Measurements from ENCODE around the gene SLC16A1. TPM values are rescaled to one million over a fixed set of nuclear protein-coding genes. Genes with fewer than 3 reads are reported as not detected.

The SLC16A1 gene
- total and polyA plus RNA-seq, 2 experiments from 2014 or later: 231 to 593 TPM

DNA sequence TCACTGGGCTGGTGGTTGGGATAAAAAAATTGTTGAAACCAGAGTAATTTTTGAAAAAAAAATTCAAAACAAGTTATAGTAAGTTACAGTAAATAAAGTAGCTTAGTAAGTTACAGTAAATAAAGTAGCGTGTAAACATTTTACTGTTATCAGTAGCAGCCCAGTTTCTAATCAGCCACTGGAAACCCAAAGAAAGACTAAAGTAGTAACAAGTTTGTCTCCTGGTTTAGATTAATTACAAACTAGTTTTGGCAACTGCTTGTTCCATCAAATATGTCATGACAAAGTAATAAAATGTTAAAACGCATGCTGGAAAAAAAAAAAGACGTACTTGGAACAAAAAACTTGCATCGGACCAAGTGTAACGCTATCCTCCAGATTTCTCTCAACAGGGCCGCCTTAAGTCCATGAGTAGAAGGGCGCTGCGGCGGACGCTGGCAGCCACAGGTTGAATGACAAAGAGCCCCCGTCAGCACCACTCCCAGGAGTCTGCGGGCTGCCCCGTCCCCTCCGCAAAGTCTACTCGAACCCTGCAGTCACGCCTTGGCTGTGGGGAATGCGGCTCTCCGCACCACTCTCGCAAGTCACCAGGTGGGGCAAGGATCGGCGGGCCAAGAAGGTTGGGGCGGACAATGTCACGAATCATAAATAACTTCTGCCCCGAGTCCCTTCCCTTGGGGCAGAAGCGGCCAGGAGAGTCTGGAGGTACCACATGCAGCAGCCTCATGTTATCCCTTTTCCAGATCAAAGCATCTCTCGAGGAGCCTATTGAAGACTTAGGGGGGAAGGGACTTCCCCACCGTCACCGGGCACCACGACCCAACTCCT is 837 bp downstream of the SLC16A1 start (continued):
- TF ChIP-seq ZNF462 (CRISPR knock-in tag; IDR thresholded peaks at IDR 0.05) (no peak), EZH2phosphoT487 (IDR thresholded peaks at IDR 0.05; ENCODE audit: unreplicated experiment) (no peak), NANOG (IDR thresholded peaks at IDR 0.05; ENCODE audit: borderline replicate concordance) (no peak), STAT1 (IDR thresholded peaks at IDR 0.05; ENCODE audit: unreplicated experiment) (no peak)

DNA sequence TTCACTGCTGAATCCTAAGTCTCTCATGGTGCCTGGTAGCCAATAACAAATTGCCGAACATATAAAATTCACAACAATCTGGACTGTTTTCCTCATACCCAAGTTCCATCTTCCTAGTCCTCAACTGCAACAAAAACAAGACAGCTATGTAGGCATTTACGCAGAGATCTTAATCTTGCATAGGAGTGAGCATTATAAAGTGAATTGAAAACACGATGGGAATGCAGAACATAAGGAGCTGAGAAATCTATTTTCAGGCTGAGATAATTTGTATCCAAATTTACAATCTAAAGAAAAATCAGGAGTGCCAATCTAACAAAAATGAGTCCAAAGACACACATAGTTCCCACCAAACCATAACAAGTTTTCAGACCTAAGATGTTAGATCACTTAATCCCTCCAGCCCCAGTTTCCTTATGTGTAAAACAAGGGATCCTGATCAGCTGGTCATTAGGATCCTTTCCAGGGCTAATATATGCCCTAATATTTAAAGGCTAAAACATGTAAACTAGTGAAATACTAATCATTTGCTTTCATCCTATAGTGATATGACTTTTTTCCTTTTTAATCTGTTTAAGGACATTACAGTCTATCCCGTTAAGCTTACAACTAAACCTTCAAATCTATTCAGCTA is 1.9 kb downstream of the SLC16A1 start:
- Histone ChIP-seq H3K27ac (ENCODE audit: low read depth) (peak overlapping the region; percentile 4; the same call in 1 of the 2 replicates), H3K79me2 (replicated peaks; ENCODE audit: insufficient read depth) (peaks cover 97% of the 10 kb centered on the region), H3K4me2 (peak overlapping the region; percentile 84), H3K36me3 (ENCODE audit: insufficient read depth) (peaks cover 6% of the 10 kb centered on the region; the same call in 1 of the 2 replicates), H3F3A (replicated peaks; ENCODE audit: low read depth) (peaks cover 3% of the 10 kb centered on the region; the same call in 1 of the 2 replicates), H3K9me2 (ENCODE audit: insufficient read depth) (no peaks in the 10 kb centered on the region), H3K27me3 (ENCODE audit: insufficient read depth) (no peaks in the 10 kb centered on the region), H2AFZ (no peak overlapping the region), H4K20me1 (replicated peaks; ENCODE audit: insufficient read depth) (peaks cover 57% of the 10 kb centered on the region), H3K4me1 (ENCODE audit: insufficient read depth) (peaks cover 43% of the 10 kb centered on the region), H3K4me3 (peak overlapping the region; percentile 85)
- TF ChIP-seq ZNF331 (CRISPR knock-in tag; IDR thresholded peaks at IDR 0.05; ENCODE audit: low read depth): no peak
- TF ChIP-seq, protein P1, sequence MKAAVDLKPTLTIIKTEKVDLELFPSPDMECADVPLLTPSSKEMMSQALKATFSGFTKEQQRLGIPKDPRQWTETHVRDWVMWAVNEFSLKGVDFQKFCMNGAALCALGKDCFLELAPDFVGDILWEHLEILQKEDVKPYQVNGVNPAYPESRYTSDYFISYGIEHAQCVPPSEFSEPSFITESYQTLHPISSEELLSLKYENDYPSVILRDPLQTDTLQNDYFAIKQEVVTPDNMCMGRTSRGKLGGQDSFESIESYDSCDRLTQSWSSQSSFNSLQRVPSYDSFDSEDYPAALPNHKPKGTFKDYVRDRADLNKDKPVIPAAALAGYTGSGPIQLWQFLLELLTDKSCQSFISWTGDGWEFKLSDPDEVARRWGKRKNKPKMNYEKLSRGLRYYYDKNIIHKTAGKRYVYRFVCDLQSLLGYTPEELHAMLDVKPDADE (IDR thresholded peaks at IDR 0.05): no peak
- no peak for TF ChIP-seq ZNF462 (CRISPR knock-in tag; IDR thresholded peaks at IDR 0.05)
- Mint-ChIP-seq H3K4me1 (peaks cover 44% of the 10 kb centered on the region), H3K4me3 (peak overlapping the region; percentile 98), H3K9me3 (no peaks in the 10 kb centered on the region), H3K27ac (peak overlapping the region; percentile 42; the same call in 1 of the 2 replicates), H3K36me3 (ENCODE audit: low read depth) (peaks cover 52% of the 10 kb centered on the region), H3K27me3 (ENCODE audit: insufficient read depth, low read depth, poor library complexity) (peaks cover 4% of the 10 kb centered on the region)
- no peak for ATAC-seq
- DNase-seq (ENCODE audit: low spot score): no peak

Measured in GM23338 (cell line).